Stimulated activated CD8-positive, alpha-beta memory T cell treated with anti-CD3 and anti-CD28 coated beads, Interleukin-12 subunit alpha, Interleukin-12 subunit beta, amount 100 ng/mL, for 24 hours (primary cell): ENCODE measurements around the gene HCN2.
"Not testable (repeated sequence)": the region's sequence is repeated elsewhere in the genome, so short reads cannot be mapped to it uniquely, and the experiment has no call there.

Experiments
- DNase-seq: peaks from one replicate; pipeline ENCODE4 v3.0.0-alpha.2; 2020; ENCODE audit errors: extremely low read depth

Gene HCN2

DNA sequence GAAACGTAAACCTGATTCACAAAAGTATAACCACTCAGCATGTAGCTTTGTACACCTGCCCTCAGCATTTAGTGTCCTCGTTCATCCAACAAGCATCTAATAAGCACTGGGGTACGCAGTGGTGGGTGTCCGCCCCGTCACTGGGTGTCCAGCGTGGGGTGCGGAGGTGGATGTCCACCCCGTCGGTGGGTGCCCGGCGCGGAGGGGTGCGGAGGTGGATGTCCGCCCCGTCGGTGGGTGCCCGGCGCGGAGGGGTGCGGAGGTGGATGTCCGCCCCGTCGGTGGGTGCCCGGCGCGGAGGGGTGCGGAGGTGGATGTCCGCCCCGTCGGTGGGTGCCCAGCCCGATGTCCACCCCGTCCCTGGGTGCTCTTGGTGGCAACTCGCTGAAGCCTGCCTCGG, 4.5 kb upstream of the HCN2 start:
- DNase-seq, result not testable (repeated sequence)

DNA sequence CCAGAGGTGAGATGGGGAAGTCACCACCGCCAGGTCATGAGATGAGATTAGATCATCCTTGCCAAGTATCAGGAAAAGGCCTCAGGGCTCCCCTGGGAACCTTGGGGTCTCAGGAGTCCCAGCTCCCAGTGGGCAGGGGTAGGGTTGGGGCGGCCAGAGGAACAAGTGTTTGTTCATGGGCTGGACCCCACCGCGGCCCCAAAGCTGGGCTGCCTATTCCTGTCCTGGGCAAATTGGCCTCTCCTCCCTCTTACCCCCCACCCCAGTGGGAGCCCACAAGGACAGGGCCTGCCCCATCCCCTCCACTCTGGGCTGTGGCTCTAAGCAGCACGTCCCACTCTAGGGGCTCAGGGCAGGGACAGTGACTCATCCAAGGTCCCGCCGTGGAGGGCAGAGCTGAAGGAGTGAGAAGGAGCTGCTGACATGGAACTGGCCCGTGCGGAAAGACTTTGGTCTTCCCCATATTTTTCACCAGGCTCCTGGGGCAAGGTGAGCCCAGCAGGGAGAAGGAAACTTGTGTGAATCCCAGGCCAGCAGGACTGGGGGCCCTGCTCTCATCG, 4.0 kb upstream of the HCN2 start:
- no peak for DNase-seq

DNA sequence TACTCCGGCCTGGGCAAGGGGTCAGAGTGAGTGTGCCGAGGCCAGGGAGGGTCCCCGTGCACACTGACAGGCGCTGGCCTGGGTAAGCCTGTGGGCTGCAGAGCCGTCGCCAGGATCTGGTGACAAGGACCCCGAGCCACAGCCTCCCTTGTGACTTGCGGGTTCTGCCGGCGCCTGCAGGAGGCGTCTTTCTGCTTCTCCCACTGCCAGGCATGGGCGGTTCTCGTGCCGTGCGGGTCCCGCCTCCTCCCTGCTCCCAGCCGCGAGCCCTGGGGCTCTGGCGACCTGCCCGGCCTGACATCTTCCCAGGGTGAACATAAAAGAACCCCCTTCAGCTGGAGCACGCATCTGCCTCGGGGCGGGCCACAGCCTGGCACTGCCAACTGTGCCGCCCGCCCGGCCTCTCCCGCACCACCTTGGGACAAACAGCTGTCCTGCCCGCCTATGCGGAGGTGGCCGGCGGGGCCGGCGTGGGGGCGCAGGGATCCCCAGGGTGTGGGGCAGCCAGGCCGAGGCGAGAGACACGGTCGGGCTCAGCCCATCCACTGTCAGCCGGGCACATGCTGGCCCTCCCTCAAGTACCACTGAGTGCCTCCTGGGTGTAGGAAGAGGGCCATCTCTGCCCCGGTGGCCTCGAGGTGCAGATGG, 1.5 kb upstream of the HCN2 start:
- no peak for DNase-seq

DNA sequence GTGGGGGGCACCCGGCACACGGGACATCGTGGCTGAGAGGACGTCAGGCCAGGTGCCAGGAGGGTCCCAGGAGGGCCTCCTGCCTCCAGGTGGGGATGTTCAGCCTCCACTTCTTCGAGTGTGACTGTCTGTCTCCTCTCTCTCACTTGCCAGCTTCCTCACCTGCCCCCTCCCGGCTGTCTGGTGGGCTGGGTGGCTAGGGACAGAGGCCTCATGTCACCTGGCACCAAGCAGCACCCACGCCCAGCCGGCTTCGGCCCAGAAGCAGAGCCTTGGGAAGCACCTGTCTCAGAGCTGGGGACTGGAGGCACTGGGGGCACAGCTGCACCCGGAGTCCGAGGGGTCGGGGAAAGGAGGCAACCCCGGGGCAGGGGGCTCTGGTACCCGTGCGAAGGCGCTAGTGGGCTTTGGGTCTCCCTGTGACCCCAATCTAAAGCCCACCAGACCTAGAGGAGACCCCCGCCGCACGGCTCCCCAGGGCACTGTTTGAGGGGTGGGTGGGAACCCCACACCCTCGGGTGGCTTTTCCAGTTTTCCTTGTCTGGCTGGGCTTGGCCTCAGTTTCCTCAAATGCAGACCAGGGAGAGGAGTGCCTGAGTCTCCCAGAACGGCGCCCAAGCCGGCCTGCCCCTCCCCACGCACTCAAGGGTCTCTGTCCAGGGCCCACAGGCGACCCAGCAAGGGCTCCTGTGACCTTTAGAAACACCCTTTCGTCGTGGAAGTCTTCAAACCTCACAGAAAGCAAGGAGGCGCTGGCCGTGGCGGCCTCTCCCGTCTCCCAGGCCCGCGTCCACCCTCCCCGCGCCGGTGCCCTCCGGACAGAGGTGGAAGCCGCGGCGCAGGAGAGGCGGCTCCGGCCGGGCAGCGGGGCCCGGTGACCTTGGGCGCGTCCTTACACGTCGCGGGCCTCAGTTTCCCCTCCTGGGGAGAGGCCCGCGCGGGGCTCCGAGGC, 664 bp upstream of the HCN2 start:
- DNase-seq, result no peak

DNA sequence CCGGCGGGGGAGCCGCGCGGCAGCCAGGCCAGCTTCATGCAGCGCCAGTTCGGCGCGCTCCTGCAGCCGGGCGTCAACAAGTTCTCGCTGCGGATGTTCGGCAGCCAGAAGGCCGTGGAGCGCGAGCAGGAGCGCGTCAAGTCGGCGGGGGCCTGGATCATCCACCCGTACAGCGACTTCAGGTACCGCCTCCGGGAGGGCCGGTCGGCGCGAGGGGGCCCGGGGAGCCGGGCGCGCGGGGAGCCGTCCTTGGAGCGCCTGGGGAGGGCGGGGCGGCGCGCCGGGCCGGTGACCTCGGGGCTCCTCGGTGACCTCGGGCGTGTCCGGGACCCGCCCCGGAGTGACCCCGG, 690 bp downstream of the HCN2 start:
- no peak for DNase-seq

DNA sequence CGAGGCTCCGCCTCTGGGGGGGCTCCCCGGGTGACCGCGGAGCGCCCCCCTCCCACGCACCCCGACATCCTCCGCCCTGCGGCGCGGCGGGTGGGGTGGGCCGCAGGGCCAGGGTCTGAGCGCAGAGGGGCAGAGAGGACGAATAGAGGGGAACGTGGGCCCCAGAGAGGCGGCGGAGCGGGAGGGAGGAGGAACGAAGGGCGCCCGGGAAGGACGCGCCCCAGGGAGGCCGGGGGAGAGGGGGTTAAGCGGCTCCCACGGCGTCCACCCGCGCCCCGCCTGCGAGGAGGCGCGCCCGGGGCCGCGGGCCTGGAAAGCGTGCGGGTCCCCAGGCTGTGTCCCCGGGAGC, 1.0 kb downstream of the HCN2 start:
- DNase-seq, result no peak

DNA sequence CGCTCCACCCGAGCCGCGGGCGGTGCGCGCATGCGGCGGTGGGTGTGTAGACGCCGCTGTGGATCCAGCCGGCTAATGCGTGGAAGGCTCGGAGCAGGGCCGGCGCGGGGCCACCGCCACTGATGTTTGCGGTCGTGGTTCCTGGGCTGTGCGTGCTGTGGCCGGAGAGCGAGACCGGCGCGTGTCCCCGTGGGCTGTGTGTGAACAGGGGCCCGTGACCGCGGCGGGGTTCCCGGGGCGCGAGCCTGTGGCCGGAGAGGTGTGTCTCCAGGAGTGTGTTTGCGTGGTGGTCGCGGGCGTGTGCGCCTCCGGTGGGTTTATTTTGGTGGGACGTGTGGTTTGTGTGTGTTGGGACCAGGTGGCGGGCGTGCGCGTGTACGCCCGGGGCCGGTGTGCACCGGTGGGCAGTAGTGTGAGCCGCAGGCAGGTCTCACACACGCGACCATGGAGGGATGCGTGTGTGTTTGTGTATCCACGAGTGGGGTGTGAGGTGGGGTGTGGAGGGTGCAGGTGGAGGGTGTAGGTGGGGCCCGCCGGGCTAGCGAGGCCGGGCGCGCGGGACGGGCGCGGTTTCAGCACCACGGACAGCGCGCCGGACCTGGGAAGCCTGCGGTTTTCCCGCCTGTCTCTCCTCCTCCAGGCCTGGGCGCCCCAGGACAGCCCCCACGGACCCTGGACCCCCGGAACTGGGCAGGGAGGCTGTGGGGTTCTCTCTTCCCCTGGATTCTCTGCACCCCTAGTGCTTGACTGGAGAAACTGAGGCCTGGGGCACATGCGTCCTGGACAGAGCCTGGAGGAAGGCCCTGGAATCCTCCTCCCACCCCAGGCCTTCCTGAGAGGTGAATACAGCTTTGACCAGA, 1.6 kb downstream of the HCN2 start:
- no peak for DNase-seq

DNA sequence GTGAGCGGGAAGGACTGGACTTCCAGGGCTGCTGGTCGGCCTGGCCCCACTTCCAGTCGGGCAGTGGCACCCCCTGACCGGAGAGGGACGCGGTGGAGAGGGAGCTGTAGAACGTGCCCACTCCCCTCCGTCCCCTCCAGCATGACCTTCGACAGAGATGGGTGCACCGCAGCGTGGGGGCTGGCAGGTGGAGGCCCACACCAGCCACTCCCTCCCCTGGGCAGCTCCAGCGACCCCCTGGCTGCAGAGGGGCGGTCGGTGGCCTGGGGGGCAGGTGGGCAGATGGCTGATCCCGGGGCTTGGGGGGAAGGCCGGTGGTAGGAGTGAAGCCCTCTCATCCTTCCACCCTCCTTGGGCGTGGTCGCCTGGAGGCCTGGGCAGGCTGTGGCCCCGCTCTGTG, 2.4 kb downstream of the HCN2 start:
- no peak for DNase-seq

DNA sequence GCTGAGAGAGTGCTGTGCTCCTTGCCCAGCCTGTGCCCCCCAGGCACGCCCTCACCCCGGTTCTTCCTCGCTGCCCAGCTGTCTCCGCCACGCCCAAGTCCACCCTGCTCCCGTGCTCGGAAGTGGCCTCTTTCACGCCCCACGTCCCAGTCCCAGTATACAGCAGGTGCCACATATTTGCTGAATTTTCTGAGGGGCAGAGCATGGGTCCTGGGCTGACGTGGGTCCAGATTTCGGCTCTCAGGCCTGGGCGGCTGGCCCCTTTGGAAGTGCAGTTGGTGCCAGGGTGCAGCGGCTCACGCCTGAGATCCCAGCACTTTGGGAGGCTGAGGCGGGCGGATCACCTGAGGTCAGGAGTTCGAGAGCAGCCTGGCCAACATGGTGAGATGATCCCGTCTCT, 3.4 kb downstream of the HCN2 start:
- DNase-seq, result no peak

DNA sequence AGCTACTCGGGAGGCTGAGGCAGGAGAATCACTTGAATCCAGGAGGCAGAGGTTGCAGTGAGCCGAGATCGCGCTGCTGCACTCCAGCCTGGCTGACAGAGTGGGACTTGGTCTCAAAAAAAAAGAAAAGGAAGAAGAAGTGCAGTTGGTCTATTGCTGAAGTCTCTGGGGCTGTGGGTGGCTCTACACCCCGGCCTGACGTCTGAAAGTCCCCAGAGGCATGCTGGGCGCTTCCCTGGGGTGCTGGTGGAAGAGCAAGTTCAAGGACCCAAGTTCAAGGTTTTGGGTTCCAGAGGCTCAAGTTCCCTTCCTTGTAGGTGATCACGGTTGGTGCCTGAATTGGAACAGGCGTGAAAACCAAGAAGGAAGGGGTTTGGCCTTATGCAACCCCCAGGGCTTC, 3.8 kb downstream of the HCN2 start:
- no peak for DNase-seq

DNA sequence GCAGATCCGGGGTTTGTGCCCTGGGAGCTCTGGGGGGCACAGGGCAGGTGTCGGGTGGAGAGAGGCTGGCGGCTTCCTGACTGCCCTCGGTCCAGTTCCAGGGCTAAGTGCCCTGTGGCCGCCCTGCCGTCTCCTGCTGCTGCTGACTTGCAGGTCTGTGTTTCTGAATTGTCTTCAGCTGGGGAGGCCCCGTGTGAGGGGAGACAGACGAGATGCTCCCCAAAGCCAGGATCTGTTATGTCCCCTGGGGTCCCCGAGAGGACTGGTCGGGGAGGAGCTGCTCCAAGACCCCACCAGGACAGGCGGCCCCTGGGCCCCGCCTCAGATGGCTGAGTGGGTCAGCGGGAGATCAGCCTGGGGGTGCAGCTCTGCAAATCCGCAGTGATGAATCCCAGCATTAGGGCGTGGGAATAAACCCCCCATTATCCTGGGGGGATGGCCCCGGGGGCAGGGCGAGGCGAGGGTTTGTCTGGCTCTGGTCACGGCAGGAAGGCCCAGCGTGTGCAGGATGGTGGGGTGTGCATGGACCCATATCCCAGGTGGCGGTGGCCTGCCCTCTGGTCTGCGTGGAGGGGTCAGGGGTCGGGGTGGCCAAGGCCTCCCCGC, 4.7 kb downstream of the HCN2 start:
- no peak for DNase-seq

DNA sequence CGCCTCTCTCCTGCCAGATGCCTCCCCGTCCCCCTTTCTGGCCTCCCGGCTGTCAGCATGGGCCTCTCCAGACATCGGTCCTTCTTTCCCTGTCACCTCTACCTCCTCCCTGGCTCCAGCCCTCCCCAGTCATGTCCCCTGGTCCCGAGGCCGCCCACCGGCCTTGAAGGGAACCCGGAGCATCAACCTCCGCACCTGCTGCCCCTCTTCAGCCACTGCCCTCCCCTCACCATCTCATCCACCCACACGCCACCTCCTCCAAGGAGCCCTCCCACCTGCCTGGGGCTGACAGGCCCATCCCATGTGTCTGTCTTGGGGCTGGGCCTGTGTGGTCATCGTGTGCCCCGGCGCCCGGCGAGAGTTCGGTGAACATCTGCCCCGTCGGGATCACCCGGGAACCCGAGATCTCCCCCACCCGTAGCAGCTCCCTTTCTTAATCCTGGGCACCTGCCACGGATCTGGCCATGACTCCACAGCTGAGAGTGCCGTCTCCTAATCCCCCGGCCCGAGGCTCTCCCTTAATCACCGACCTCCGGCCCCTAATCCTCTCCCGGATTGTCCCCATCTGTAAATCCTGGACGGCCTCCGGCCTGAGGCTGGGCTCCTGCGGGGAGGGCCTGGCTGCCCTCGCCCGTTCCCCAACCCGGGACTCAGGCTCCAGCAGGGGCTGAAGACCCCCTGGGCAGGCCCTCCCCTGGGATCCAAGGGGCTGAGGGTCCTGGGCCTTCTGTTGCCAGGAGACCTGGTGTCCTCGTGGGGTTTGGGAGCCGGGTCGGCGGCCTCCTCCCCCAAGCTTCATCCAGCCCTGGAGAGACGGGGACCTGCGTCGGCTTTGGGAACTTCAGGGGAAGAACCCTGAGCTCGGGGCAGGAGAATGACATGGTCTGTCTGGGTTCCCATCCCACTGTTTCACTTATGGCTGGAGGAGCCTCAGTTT, 5.9 kb downstream of the HCN2 start:
- no peak for DNase-seq

DNA sequence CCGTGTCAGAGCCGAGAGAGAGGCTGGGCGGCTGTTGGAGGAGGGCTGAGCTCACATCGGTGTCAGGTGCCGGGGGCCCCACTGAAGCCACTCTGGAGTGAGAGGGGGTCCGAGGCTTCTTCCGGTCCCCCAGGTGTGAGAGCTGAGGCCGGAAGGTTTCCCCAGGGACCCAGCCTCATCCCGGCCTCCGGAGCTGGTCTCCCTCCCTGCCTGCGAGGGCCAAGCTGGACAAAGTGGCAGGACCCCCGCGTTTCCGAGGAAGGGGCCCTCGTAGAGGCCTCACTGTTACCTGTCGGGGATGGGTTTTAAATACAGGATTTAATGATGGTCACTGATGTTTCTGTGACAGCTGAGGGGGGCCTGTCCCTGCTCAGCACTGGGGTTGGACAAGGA, 6.6 kb downstream of the HCN2 start:
- no peak for DNase-seq

DNA sequence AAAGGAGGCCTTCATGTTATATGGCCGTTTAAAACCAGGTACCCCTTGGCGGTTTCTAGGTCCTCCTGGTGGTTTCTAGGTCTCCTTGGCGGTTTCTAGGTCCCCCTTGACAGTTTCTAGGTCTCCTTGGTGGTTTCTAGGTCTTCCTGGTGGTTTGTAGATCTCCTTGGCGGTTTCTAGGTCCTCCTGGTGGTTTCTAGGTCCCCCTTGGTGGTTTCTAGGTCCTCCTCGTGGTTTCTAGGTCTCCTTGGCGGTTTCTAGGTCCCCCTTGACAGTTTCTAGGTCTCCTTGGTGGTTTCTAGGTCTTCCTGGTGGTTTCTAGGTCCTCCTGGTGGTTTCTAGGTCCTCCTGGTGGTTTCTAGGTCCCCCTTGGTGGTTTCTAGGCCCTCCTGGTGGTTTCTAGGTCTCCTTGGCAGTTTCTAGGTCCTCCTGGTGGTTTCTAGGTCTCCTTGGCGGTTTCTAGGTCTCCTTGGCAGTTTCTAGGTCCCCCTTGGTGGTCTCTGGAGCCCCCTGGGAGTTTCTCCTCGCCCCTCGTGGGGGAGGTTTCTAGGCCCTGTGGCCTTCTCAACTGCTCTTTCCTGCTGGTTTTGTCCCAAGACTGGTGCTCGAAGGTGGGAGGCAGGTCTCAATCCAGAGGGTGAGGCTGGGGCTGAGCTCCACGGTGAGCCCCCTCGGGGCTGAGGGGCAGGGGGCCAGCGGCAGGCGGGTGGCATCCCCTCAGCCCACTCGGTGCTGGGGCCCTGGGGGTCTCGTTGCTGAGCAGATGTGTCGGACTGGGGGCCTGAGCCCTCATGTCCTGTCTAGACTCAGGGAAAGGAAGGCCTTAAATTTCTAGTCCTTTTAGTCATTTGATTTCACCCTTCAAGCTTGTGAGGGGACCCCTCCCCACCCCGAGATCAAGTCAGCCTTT, 8.0 kb downstream of the HCN2 start:
- DNase-seq, result no peak

DNA sequence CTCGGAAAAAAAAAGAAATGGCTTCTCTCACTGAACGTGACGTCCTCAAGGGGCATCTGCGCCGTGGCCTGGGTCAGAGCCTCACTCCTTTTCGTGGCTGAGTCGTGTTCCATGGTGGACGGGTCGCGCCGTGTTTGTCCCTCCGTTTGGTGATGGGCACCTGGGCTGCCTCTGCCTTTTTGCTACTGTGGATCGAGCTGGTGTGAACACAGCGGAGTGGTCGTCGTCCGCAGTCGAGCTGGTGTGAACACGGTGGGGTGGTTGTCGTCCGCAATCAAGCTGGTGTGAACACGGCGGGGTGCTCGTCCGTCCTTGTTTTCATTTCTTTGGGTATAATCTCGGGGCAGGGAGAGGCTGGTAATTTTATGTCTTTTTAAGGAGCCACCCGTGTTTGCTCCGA, 11.6 kb downstream of the HCN2 start:
- no peak for DNase-seq

DNA sequence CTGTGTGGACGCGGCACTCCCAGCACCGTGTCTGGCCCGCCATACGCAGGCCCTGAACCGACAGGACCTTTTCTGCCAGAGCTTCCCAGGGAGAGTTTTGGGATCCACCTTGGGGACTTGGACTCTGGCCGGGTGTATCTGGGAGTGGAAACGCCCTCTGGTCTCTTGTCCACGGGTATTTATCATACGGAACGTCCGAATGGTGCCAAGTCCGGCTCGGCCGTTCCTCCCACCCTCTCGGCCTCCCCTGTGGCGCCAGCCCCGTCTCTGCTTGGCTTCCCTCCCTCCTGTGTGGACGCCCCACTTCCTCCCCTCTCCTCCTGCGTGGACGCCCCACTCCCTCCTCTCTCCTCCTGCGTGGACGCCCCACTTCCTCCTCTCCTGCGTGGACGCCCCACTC, 12.1 kb downstream of the HCN2 start:
- no peak for DNase-seq

DNA sequence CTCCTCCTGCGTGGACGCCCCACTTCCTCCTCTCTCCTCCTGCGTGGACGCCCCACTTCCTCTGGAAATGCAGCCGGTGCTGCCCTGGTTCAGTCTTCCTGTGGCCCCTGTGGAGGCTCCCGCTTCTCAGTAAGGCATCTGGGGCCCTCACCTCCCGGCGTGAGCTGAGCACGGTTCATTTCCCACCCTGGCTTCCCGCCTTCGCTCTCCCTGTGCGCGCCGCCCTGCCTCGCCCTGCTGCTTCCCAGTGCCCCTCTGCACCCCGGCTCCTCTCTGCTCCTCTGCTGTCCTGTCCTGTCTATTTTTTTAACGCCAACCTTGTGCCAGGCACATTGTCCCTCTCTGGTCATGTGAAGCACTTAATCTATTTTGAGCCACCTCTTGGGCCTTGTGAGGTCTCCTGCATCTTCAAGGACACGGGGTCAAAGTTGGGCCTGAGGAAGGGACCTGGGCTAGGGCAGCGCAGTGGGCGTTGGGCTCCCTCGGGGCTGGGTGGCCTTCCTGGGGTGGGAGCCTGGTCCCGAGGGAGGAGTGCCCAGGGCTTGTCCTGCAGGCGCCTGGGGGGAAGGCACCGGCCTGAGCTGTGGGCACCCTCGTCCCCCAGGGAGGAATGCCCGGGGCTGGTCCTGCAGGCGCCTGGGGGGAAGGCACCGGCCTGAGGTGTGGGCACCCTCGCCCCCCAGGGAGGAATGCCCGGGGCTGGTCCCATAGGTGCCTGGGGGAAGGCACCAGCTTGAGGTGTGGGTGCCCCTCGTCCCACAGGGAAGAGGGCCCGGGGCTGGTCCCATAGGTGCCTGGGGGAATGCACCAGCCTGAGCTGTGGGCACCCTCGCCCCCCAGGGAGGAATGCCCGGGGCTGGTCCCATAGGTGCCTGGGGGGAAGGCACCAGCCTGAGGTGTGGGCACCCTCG, 13.0 kb downstream of the HCN2 start:
- no peak for DNase-seq

DNA sequence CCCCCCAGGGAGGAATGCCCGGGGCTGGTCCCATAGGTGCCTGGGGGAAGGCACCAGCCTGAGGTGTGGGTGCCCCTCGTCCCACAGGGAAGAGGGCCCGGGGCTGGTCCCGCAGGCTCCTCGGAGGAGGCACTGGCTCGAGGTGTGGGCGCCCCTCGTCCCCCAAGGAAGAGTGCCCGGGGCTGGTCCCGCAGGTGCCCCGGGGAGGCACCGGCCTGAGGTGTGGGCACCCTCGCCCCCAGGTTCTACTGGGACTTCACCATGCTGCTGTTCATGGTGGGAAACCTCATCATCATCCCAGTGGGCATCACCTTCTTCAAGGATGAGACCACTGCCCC, 13.6 kb downstream of the HCN2 start:
- DNase-seq, result not testable (repeated sequence)

DNA sequence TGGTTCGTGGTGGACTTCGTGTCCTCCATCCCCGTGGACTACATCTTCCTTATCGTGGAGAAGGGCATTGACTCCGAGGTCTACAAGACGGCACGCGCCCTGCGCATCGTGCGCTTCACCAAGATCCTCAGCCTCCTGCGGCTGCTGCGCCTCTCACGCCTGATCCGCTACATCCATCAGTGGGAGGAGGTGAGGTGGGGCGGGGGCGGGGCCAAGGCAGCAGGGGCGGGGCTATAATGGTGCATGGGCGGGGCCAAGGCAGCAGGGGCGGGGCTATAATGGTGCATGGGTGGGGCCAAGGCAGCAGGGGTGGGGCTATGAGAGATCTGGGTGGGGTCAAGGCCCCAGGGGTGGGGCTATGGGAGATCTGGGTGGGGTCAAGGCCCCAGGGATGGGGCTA, 14.1 kb downstream of the HCN2 start:
- DNase-seq, result not testable (repeated sequence)
